NCI-H1417 (cell line): ENCODE measurements around the gene CRNN.

Source experiments
- DNase-seq, 3 experiments: peaks; one replicate each; lab custom pipeline; 2025; lab: John Stamatoyannopoulos, UW

Gene CRNN

DNA sequence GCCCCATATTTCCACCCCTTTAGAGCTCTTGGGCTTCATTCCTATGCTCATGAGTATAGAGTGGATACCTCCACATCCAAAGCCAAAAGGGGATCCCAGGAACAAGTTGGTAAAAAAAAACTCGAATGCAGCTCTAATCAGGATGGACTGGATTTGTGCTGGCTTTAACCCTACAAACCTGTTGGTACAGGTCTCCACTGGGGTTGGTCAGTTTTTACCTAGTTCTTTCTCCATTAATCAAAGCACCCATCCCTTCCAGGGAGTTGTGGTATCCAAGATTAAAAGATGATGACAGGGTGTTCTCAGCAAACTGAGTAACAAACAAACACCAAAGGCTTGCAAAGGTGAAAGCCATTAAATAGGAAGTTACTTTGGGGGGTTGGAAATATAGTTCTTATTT, 5.9 kb upstream of the CRNN start:
- DNase-seq: no peak

DNA sequence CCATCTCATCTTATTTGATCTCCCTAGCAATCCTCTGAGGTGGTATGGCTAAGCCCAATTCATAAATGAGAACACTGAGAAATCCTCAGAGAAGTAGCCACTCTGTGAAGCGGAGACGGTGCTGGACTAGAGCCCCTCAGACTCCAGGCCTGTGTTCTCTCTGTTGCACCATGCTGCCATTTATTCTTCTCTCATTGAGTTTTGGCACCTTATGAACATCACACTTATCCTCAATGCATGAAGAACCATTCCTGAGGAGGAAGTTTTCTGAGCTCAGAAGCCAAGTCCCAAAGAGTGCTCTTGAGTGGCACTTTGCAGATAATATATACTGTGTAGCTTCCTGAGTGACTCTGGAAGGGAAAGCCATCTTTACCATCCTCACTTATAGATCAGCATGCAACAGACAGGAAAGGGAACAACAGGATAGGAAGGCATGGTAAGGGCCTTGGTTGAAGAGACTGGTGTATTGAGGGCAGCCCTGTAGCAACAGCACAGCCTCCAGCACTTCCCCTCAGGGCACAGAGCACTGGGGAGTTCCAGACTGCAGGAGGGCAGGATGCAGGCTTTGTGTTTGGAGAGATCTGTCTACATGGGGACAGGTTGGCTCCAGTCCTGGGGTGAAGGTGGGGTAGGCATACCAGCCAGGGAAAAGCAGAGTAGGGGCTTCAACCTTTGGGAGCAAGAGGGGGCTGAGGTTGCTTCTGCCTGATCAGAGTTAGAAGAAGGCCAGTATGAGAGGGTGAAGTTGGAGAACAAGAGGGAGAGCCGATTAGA, 1.6 kb upstream of the CRNN start:
- no peak for DNase-seq

DNA sequence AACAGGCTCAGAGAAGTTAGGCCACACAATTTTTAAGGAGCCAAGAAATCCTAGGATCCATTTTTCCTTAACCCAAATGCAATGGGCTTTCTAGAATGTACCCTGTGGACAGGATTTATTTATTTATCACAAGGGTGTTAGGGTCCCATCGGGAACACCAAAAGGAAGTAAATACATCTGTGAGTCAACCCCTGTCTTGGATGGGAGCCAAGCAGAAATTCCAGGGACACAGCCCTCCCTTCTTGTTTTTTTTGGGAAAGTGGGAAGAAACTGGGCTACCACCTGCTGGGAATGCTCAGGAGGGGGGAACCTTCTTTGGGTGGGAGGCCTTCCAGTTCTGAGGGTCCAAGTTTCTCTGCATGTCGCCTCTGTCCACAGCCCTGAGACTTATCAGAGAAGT, 1.3 kb downstream of the CRNN start:
- DNase-seq: no peak

DNA sequence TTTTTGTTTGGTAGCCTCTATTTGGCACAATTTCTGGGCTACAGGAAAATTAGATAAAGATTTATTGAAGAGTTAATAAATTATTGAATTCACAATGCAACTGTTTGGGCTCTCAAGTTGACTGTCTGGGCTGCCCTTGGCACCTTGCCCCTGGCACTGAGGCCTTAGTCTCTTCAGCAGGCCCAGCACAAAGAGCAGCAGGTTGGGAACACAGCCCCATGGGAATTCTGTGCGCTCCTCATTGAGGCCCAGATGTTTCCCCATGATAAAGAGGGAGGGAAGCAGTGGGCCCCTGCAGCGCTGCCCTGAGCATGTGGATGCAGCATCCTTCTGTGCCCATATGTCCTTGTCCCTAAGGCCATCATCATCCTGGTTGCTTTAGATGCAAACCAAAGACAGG, 2.9 kb downstream of the CRNN start:
- DNase-seq: no peak

DNA sequence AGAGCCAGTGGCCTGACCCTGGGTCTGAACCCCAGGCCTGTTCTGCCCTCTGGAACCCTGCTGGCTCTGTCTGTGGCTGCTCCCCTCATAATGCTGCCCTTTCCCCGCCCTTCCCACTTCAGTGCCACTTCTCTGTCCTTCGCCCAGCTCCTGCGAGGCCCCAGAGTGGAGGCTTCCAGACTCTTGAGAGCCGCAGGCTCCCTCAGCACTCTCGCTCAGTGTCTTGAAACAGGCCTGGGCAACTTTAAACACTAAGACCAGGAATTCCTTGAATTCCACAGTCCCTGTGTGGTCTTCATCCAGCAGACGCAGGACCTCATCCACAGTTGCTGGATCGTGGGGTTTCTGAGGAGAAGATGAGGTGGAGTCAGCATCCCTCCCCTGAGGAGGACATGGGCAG, 3.5 kb downstream of the CRNN start:
- DNase-seq: no peak

DNA sequence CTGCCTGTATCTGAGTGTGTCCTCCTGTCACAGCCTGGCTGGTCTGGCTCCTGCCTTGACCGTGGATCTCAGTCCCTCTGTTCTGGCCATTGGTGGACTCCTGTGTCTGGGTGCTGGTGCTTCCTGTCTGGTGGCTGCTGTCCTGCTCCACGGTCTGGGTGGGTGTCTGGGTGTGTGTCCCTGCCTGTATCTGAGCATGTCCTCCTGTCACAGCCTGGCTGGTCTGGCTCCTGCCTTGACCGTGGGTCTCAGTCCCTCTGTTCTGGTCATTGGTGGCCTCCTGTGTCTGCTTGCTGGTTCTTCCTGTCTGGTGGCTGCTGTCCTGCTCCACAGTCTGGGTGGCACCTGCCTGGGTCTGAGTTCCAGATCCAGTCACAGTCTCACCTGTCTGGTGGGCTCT, 4.0 kb downstream of the CRNN start:
- DNase-seq: no peak

DNA sequence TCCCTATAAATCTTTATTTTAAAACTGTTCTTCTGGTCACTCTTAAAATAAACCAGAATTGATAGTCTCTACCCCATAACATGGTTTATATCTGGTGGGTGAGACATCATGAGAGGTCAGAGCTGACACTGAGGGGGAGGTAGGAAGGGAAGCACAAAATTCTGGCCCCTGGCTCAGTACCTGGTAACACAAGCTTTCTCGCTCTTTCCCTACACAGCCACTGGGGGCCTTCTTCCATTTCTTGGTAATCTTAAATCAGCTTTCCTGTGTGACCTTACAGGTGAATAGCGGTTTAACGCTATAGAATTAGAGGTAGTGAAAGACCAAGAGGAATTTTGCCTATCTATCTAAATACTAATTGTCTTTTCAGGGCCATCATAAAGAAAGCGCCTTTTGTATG, 5.4 kb downstream of the CRNN start:
- no peak for DNase-seq

DNA sequence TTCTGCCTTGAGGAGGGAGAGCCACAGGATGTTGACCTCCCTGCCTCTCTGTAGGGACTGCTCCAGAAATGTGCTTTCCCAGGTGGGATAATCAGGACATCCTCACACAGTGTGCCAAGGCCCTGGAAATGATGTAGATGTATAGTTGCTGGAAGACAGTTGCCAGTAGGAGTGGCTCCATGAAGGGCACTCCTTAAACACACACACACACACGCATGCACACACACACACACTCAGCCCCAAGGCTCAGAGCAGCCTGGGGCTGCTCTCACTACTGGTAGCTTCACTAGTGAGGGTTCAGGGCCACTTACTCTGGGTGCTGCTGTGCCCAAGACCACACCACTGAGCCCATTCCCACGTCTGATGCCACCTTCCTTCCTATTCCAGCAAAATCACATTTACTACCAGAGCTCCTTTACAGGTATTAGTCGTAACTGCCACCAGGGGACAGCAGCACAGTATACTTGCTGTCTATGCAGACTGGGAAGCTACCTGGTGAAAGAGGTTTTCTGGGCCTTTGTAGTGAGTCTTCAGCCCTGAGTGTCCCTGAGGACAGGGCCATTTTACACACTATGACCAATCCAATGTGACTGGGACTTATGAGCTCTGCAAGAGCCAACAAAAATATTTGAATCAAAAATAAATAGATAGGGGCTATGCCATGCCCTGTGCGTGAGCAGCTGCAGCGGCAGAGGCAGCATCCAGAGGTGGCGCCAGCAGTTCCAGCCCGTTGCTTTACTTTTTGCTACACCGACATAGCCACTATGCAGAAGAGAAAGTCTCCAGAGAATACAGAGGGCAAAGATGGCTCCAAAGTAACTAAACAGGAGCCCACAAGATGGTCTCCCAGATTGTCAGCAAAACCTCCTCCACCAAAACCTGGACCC, 15.0 kb downstream of the CRNN start:
- peak in 1 of 3 experiments; percentile 16 for DNase-seq

DNA sequence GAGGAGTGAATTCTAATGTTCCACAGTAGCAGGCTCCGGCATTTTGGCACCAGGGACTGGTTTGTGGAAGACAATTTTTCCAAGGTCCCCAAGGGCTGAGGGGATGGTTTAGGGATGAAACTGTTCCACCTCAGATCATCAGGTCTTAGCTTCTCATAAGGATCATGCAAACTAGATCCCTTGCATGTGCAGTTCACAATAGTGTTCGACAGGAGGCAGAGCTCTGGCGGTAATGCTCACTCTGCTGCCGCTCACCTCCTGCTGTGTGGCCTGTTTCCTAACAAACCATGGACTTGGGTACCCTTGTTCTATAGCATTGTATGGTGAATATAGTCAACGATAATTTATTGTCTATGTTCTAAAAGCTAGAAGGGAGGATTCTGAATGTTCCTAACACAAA, 16.6 kb downstream of the CRNN start:
- no peak for DNase-seq

DNA sequence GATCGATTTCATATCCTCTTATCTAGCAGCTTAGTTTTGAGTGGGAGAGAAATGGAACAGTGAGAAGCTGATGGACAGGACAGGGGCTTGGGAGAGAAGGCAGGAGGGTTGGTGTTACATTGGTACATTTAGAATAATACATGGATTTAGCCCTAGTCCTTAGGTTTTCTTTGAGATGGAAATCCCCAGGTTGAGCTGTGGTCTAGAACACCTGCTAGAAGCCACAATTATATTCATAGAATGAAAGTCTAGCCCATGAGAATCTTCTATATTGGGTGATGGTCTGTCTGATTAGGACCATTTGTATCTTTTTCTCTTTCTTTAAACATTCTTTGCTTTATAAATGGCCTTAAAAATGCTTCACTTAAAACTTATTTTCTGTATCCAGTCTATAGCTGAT, 19.9 kb downstream of the CRNN start:
- no peak for DNase-seq

DNA sequence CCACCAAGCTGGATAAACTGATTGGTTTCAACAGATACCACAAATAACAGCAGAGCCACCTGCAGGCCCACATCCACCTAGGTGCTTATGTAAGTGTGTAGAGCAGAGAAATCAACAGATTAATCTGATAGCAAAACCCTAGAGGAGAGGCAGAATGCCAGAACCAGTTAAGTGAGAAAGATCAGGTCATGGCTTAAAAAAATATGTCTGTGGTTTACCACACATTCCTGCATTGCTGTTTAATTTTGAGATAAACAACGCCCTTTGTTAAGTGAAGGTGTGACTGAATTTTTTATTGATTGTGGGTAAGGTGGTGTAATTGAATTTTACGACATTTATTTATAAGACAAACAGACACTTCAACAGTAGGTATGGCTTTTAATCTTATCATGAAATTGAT, 21.2 kb downstream of the CRNN start:
- peak in 1 of 3 experiments; percentile 5 for DNase-seq

DNA sequence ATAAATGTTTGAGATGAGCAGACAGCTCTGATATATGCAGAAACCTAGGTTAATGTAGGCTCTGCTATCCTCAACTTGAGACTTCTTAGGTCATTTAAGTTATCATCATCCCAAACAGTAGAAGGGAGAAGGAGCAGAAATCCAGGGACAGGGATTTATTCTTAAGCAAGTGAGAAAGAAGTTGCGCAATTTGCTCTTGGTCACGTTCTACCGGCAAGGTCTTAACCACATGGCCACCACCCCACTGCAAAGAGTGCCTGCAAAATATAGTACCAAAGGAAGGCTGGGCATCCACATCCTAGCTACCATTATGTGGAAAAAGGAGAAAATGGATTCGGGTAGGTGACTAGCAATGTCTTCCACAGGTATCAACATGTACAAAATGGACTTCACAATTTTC, 25.2 kb downstream of the CRNN start:
- DNase-seq: no peak

DNA sequence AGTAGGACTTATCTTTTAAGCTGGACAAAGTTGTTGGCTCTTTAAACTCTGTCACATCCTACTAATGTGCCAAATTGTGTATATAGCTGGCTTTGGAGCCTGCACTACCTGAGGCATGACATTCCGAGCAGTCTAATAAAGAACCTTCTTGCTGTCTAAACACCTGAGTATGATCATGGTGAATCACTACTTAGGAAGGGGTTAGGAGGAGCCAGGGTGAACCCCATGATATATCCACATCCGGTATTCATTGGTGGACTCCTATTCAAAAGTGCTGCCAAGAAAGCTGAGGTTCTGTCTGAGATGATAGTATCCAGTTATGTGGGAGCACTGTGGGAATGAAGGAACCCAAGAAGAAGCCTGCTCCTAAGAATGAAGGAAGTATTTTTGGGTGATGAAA, 27.1 kb downstream of the CRNN start:
- no peak for DNase-seq

DNA sequence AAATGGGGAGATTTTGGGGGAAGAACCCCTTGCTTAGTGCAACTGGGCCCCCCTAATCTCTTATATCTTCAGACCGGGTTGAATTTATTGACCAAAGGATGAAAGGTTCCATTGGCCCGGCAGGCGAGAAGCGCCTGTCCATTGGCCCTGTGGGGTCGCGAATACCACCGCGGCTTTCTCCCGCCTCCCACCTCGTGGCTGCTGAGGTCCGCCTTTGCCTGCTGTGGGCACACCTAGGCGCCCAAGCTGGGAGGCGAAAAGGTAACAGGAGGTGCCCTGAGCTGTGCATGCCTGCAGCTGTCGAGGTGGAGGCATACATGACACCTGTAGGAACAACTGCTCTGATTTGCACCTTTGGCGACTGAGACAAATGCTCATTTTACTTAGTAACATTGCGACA, 33.1 kb downstream of the CRNN start:
- no peak for DNase-seq

DNA sequence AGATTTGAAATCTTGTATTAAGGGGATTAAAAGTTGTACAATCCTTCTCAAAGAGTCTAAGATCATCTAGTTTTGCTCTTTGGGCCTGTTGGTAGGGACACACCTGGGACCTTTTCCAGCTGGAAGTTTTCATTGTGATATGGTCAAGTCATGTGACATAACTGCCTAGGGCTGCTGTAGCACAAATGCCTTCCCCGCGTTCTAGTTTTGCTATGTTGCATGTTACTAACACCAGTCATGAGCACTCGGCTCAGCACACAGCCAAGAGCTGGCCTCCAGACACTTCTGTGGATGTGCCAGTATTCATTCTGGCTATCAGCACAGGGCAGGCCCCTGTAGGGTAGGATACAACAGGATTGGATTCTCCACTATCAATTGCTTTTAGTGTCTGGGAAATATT, 39.6 kb downstream of the CRNN start:
- DNase-seq: no peak

DNA sequence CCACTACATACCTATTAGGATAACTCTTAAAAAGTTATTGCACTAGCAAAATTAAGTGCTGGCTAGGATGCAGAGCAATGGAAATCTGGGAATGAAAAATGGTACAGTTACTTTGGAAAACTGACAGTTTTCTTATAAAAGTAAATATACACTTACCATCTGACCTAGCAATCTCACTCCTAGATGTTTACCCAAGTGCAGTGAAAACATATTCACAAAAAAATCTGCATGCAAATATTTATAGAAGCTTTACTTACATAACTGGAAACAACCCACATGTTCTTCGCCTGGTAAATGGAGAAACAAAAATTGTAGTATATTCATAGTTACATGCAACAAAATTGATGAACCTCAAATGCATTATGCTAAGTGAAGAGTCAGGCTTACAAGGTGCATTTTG, 41.4 kb downstream of the CRNN start:
- DNase-seq: no peak

DNA sequence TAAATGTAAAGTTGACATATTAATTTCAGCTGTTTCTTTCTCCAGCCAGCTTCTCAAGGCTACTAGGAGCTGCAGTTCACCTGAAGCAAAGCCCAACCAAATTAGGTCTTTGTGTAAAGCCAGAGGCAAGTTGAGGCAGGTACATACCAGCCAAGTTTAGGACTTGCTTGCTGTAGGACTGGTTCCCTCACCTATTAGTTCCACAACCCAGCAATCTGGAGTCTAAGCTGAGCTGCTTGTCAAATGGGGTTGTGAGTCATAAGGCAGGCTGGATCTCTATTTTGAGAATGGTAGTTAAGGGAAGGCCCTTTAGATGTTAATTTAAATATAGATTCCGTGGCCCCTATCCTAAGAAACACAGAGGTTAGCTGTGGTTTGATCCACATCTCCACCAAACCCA, 46.6 kb downstream of the CRNN start:
- no peak for DNase-seq

DNA sequence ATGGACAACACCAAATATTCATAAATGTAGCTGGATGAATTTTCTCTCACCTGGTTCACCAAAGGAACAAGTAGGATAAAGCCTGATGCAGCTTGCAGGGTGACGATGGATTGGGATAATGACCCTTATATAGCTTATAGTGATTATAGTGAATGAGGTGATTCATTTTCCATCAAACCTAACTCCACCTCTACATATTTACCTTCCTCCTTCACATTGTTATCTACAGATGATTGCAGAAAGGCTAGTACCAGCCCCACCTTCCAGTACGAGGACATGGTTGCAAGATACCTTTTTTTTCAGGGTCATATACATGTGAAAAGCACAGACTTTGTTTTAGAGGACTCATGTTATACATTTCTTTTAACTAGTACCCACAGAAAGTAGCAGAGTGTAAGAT, 54.2 kb downstream of the CRNN start, which contains the start of gene FLG2:
TSS of gene FLG2 (minus strand) at position 101 of the 400 bp plus-strand sequence. CDS start 1,122 bp downstream, outside the sequence.
- DNase-seq: no peak
